H9 (cell line): ENCODE data around the gene BBOX1. TPM values are rescaled to one million over a fixed set of nuclear protein-coding genes. Genes with fewer than 3 reads are reported as not detected.

ENCODE experiments used
- DNase-seq: peaks from one replicate; pipeline ENCODE4 v3.0.0-alpha.2; 2017
- H2AFZ ChIP-seq: one replicate; pipeline ENCODE4 v1.6.1; 2013; ENCODE audit warnings: mild to moderate bottlenecking, low read length, control low read depth, moderate library complexity
- H2AK5ac ChIP-seq: 2 replicates; pipeline ENCODE4 v1.6.1; 2013; ENCODE audit warnings: low read length, control low read depth, mixed read lengths; ENCODE audit not compliant: insufficient read length
- H2BK120ac ChIP-seq: one replicate; pipeline ENCODE4 v1.6.1; 2013; ENCODE audit warnings: low read depth, mild to moderate bottlenecking, low read length, control low read depth, inconsistent platforms; ENCODE audit not compliant: poor library complexity, severe bottlenecking
- H2BK12ac ChIP-seq: 2 replicates; pipeline ENCODE4 v1.6.1; 2013; ENCODE audit warnings: low read length, control low read depth, mixed read lengths, low read depth; ENCODE audit not compliant: insufficient read length
- H2BK15ac ChIP-seq: 2 replicates; pipeline ENCODE4 v1.6.1; 2013; ENCODE audit warnings: low read depth, low read length, control low read depth
- H2BK20ac ChIP-seq: one replicate; pipeline ENCODE4 v1.6.1; 2013; ENCODE audit warnings: low read depth, mild to moderate bottlenecking, low read length, control low read depth, inconsistent platforms; ENCODE audit not compliant: poor library complexity, severe bottlenecking
- H2BK5ac ChIP-seq: 2 replicates; pipeline ENCODE4 v1.6.1; 2013; ENCODE audit warnings: low read length, control low read depth, mixed read lengths; ENCODE audit not compliant: insufficient read length
- H3K14ac ChIP-seq: 2 replicates; pipeline ENCODE4 v1.6.1; 2013; ENCODE audit warnings: low read length, control low read depth; ENCODE audit not compliant: insufficient read depth
- H3K18ac ChIP-seq: 2 replicates; pipeline ENCODE4 v1.6.1; 2013; ENCODE audit warnings: low read depth, mild to moderate bottlenecking, mixed read lengths, low read length, control low read depth; ENCODE audit not compliant: insufficient read length
- H3K23ac ChIP-seq: 2 replicates; pipeline ENCODE4 v1.6.1; 2013; ENCODE audit warnings: low read length, control low read depth, mixed read lengths, low read depth; ENCODE audit not compliant: insufficient read length
- H3K23me2 ChIP-seq: 2 replicates; pipeline ENCODE4 v1.6.1; 2013; ENCODE audit warnings: low read depth, mild to moderate bottlenecking, mixed read lengths, low read length, control low read depth; ENCODE audit not compliant: insufficient read length, poor library complexity, severe bottlenecking
- H3K27ac ChIP-seq: 2 replicates; pipeline ENCODE4 v1.5.1; 2013; ENCODE audit warnings: low read length, control low read depth, mixed read lengths, low read depth; ENCODE audit not compliant: insufficient read length
- H3K27me3 ChIP-seq: 2 replicates; pipeline ENCODE4 v1.6.1; 2013; ENCODE audit warnings: low read length, control low read depth, inconsistent platforms; ENCODE audit not compliant: insufficient read depth
- H3K4ac ChIP-seq: 2 replicates; pipeline ENCODE4 v1.6.1; 2013; ENCODE audit warnings: low read depth, mild to moderate bottlenecking, control low read depth, inconsistent platforms, low read length, moderate library complexity
- H3K4me1 ChIP-seq: 2 replicates; pipeline ENCODE4 v1.6.1; 2013; ENCODE audit warnings: low read length, control low read depth, inconsistent platforms; ENCODE audit not compliant: insufficient read depth
- H3K4me2 ChIP-seq: 2 replicates; pipeline ENCODE4 v1.6.1; 2013; ENCODE audit warnings: low read length, control low read depth, mixed read lengths; ENCODE audit not compliant: insufficient read length, insufficient read depth
- H3K56ac ChIP-seq: 2 replicates; pipeline ENCODE4 v1.6.1; 2013; ENCODE audit warnings: low read depth, mild to moderate bottlenecking, mixed read lengths, low read length, control low read depth; ENCODE audit not compliant: insufficient read length
- H3K79me1 ChIP-seq: 2 replicates; pipeline ENCODE4 v1.6.1; 2013; ENCODE audit warnings: low read depth, mild to moderate bottlenecking, moderate library complexity, low read length, control low read depth, inconsistent platforms; ENCODE audit not compliant: insufficient read depth, poor library complexity, severe bottlenecking
- H3K79me2 ChIP-seq: 2 replicates; pipeline ENCODE4 v1.6.1; 2013; ENCODE audit warnings: low read length, control low read depth, inconsistent platforms; ENCODE audit not compliant: insufficient read depth
- H3K9ac ChIP-seq: 2 replicates; pipeline ENCODE4 v1.6.1; 2013; ENCODE audit warnings: low read length, control low read depth, mixed read lengths; ENCODE audit not compliant: insufficient read length; ENCODE audit errors: extremely low read depth
- H3K9me3 ChIP-seq: one replicate; pipeline ENCODE4 v1.6.1; 2013; ENCODE audit warnings: low read depth, low read length, inconsistent platforms; ENCODE audit not compliant: control insufficient read depth
- H3T11ph ChIP-seq: one replicate; pipeline ENCODE4 v1.6.1; 2013; ENCODE audit warnings: mild to moderate bottlenecking, low read length, control low read depth, inconsistent platforms
- H4K20me1 ChIP-seq: one replicate; pipeline ENCODE4 v1.6.1; 2013; ENCODE audit not compliant: control insufficient read depth, insufficient read length, insufficient read depth
- H4K5ac ChIP-seq: 2 replicates; pipeline ENCODE4 v1.6.1; 2013; ENCODE audit warnings: low read depth, mild to moderate bottlenecking, mixed read lengths, low read length, control low read depth; ENCODE audit not compliant: insufficient read length
- H4K8ac ChIP-seq: replicated peaks from 2 replicates; pipeline ENCODE4 v1.6.1; 2013; ENCODE audit warnings: low read length, control low read depth, mixed read lengths, low read depth; ENCODE audit not compliant: insufficient read length
- H4K91ac ChIP-seq: 2 replicates; pipeline ENCODE4 v1.6.1; 2013; ENCODE audit warnings: low read depth, mild to moderate bottlenecking, moderate library complexity, mixed read lengths, low read length, control low read depth; ENCODE audit not compliant: insufficient read length
- H3K27ac Mint-ChIP-seq, 3 experiments: 2 replicates in 2 of 3; 3 replicates in 1 of 3; pipeline ENCODE4 v1.8.0; 2020 to 2021; ENCODE audit warnings: mixed read lengths in 3 of 3, mild to moderate bottlenecking in 1 of 3, moderate library complexity in 1 of 3
- H3K27me3 Mint-ChIP-seq: 2 replicates; pipeline ENCODE4 v1.8.0; 2021; ENCODE audit warnings: low read depth, mild to moderate bottlenecking, moderate library complexity, mixed read lengths
- H3K36me3 Mint-ChIP-seq, 3 experiments: 2 replicates in 2 of 3; 3 replicates in 1 of 3; pipeline ENCODE4 v1.8.0; 2020 to 2021; ENCODE audit warnings: low read depth in 3 of 3, mixed read lengths in 3 of 3; ENCODE audit not compliant: insufficient read depth in 1 of 3
- H3K4me1 Mint-ChIP-seq, 2 experiments: 2 replicates each; pipeline ENCODE4 v1.8.0; 2020; ENCODE audit warnings: mixed read lengths in 2 of 2
- H3K4me3 Mint-ChIP-seq, 2 experiments: 2 replicates in 1 of 2; 3 replicates in 1 of 2; pipeline ENCODE4 v1.8.0; 2020 to 2021; ENCODE audit warnings: mild to moderate bottlenecking in 2 of 2, mixed read lengths in 2 of 2, moderate library complexity in 1 of 2
- H3K9me3 Mint-ChIP-seq, 2 experiments: 2 replicates in 1 of 2; 3 replicates in 1 of 2; pipeline ENCODE4 v1.8.0; 2020; ENCODE audit warnings: mild to moderate bottlenecking in 2 of 2, mixed read lengths in 2 of 2, moderate library complexity in 1 of 2
- CTCF ChIP-seq: fragments of 200-600 bp; sonication (generic); conservative IDR thresholded peaks from 3 replicates; pipeline ENCODE4 v1.8.0; 2021; ENCODE audit warnings: antibody characterized with exemption, mild to moderate bottlenecking
- WGBS: extraction: QIAGEN DNeasy Blood & Tissue Kit; methylation state at CpG from one replicate; pipeline ENCODE4 v1.1.7; 2013; ENCODE audit warnings: missing lambda C conversion rate, low lambda C conversion rate, mixed read lengths; ENCODE audit not compliant: insufficient read length; ENCODE audit errors: extremely low coverage; 5-methylcytosine and 5-hydroxymethylcytosine counted together
- total RNA-seq: library from RNA; stranded (reverse); gene quantifications from 2 replicates; pipeline ENCODE4 v1.2.1, GENCODE V29; 2021

BBOX1 gene
- total RNA-seq, 1 experiment from 2014 or later: not detected

- no peak overlapping the region for H2BK15ac ChIP-seq
- no peaks in the 10 kb centered on the region for H3K4me1 Mint-ChIP-seq
- H3K27ac ChIP-seq: no peak overlapping the region
- H3K36me3 Mint-ChIP-seq: no peaks in the 10 kb centered on the region; a peak in 1 of 7 replicates
- no peak overlapping the region for H2AK5ac ChIP-seq
- no peaks in the 10 kb centered on the region; the same call in 1 of the 2 replicates for H3K27me3 Mint-ChIP-seq
- H4K5ac ChIP-seq: no peak overlapping the region
- no peak overlapping the region for H2BK12ac ChIP-seq
- H3K23ac ChIP-seq: no peak overlapping the region
- H2BK120ac ChIP-seq: no peak overlapping the region
- H2BK5ac ChIP-seq: no peak overlapping the region
- H3K9me3 Mint-ChIP-seq: no peaks in the 10 kb centered on the region; a peak in 1 of 5 replicates
- no peak overlapping the region for H4K8ac ChIP-seq
- no peak overlapping the region for H2AFZ ChIP-seq
- H3K79me2 ChIP-seq: no peaks in the 10 kb centered on the region
- no peaks in the 10 kb centered on the region for H4K20me1 ChIP-seq
- H3K18ac ChIP-seq: no peak overlapping the region
- no peak overlapping the region for H3K14ac ChIP-seq
- no CpG with 5 or more reads among the region's 4 CpGs for WGBS
- no peak overlapping the region for H3K4me3 Mint-ChIP-seq
- no peak overlapping the region for H3K56ac ChIP-seq
- no peaks in the 10 kb centered on the region for H3K23me2 ChIP-seq
- no peak overlapping the region for H3T11ph ChIP-seq
- no peak overlapping the region for H4K91ac ChIP-seq
- no peak overlapping the region for H3K27ac Mint-ChIP-seq
- no peak for TF ChIP-seq CTCF
- H3K9me3 ChIP-seq: no peaks in the 10 kb centered on the region
- no peaks in the 10 kb centered on the region for H3K4me1 ChIP-seq
- H2BK20ac ChIP-seq: no peak overlapping the region
- no peak overlapping the region for H3K4me2 ChIP-seq
- H3K27me3 ChIP-seq: no peaks in the 10 kb centered on the region
- DNase-seq: no peak
- no peaks in the 10 kb centered on the region for H3K79me1 ChIP-seq
- H3K4ac ChIP-seq: no peak overlapping the region
- no peak overlapping the region for H3K9ac ChIP-seq
Measured at GRCh38 chr11:27108809-27109208, 68.2 kb downstream of the BBOX1 start.
